22Rv1 (cell line): ENCODE data around the gene TMSB4X.

ENCODE experiments used
- CTCF ChIP-seq: fragments of 450-650 bp; IDR thresholded peaks from 2 replicates; pipeline ENCODE4 v1.5.1; 2017; ENCODE audit warnings: mild to moderate bottlenecking
- ZFX ChIP-seq: fragments of 450-650 bp; IDR thresholded peaks from 2 replicates; pipeline ENCODE4 v1.6.1; 2017; ENCODE audit warnings: antibody characterized with exemption, borderline replicate concordance

- TF ChIP-seq CTCF (no peak), ZFX (no peak)
Measured at GRCh38 chrX:12949927-12950656, 24.8 kb upstream of the TMSB4X start.
